Raji (cell line): ENCODE results near the gene VRK3.

Experiments
- POLR2A ChIP-seq: IDR thresholded peaks from 2 replicates; pipeline ENCODE4 v1.6.1; 2011; ENCODE audit warnings: low read depth, low read length, control low read depth; ENCODE audit not compliant: insufficient read depth

VRK3 gene

DNA sequence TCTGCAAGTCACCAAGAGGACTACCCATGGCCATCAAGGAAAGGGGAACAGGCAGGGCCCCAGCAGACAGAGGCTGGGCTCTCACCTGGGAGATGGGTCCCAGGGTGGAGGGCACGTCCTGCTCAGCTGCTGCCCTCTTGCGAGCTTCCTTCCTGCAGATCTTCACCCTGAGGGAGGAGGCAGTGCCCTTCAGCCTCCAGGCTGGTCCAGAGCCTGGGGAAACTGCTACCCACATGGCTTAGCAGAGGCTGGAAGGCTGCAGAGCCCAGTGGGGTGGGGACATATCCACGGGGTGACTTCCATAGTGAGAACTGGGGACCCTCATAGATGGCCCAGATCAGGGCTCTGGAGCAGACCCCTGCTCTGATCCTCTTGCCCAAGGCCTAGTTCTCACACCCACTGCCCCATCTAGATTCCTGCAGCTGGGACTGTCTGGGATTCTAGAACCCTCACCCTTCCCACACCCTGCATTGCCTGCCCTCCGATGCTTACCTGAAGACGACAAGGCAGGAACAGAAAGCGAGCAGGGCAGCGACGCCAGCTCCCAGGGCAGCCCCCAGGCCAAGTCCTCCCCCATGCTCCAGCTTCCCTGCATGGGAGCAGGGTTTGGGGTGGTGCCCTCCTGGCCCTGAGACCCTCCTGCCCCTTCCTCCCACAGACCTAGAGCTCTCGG, 73.2 kb downstream of the VRK3 start:
- no peak for TF ChIP-seq POLR2A

GRCh38 chr19:49950956-49951526, 74.1 kb downstream of the VRK3 start:
- TF ChIP-seq POLR2A, result no peak

- TF ChIP-seq POLR2A, result no peak
Measured at GRCh38 chr19:49950590-49950948, 74.6 kb downstream of the VRK3 start.

DNA sequence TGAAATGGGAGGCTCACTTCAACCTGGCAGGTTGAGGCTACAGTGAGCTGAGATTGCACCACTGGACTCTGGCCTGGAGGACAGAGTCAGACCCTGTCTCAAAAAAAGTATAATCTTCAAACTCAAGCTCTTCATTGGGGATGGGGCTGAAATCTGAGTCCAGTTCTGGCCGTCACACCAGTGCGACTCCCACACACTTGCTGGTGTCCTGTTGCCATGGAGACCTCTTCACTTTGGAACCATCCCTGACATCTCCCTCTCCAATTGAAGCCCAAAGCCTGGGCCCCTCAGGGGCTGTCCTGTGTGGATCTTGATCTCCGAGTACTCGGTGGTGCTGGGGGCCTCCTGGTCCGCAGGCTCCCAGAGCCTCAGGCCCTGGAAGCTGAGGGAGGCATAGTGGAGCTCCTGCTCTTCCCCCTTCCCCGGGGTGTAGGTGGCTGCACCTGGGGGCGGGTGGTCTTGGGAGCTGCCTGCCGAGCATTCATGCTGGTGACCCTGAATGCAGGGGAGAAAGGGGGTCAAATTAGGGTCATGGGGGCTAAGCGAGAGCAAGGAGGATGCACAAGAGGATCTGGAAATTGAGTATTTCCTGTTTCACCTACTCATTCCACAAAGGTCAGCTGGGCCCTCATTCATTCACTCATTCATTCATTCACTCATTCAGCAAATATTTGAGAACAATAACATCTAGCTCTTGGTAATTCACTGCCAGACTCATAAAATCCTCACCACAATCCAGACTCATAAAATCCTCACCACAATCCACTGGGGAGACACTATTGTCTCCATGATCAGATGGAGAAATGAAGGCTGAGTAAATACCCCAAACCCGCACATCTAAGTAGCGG, 75.2 kb downstream of the VRK3 start:
- TF ChIP-seq POLR2A, result no peak

DNA sequence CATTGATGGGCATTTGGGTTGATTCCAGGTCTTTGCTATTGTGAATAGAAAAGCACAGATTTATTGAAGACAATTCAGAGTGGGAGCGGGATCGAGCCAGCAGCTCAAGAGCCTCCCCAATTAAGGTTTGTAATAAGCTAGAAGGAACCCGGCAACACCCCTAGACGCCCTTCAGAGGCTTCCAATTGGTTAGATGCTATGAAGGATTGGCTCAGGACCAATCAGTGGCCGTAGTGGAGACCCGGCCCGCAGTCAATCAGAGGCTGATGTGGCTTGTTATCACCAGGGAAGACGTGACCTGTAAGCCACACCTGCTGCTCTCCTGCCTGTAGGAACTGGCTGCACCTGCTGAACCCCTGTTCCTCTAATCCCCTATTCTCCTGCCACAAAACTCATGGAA, 78.8 kb downstream of the VRK3 start:
- TF ChIP-seq POLR2A, result no peak

GRCh38 chr19:49940482-49940791, 84.7 kb downstream of the VRK3 start:
- no peak for TF ChIP-seq POLR2A

DNA sequence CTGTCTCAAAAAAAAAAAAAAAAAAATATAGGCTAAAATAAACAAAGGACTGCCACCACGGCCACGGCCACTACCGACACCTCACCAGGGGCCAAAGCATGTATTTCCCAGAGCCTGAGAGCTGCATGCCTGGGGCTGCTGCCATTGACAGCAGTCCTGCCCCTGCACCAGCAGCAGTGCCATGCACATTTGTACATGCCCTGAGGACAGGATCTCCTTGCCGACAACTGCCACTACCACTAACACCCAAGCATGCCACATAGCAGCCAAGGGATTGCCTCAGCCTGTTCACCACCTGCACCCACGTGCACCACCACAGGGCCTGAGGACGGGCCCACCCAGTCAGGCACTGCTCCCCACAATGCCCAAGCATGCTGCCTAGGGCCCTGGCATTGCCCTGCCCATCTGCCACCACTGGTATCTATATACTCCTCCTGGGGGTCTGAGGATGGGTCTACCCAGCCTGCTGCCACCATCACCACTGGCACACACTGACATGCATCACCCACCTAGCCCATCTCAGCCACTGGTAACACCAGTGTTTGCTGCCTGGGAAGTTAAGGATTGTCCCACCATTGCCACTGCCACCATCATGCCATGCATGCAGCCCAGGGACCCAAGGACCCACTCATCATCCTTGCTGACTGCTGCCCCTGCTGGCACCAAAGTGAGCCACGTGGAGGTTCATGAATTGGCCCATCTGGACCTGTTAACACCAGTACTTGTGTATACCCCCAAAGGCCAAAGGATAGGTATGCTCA, 85.3 kb downstream of the VRK3 start:
- no peak for TF ChIP-seq POLR2A

DNA sequence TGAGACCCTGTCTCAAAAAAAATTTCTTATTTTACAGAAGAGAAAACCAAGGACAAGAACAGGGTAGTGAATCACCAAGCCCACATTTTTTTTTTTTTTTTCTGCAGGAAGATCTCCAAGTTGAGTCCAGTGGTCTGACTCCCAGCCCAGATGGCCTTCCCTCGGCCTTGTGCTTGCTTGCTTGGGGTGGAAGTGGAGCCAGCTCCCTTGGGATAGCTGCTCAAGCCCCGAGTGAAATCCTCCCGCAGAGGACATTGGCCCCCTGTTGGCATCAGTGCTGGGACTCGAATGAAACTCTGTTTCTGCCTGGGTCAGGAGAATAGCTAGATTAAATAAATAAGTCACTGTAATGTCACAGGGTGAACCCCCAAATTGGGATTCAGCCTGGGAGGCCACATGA, 86.5 kb downstream of the VRK3 start:
- no peak for TF ChIP-seq POLR2A

DNA sequence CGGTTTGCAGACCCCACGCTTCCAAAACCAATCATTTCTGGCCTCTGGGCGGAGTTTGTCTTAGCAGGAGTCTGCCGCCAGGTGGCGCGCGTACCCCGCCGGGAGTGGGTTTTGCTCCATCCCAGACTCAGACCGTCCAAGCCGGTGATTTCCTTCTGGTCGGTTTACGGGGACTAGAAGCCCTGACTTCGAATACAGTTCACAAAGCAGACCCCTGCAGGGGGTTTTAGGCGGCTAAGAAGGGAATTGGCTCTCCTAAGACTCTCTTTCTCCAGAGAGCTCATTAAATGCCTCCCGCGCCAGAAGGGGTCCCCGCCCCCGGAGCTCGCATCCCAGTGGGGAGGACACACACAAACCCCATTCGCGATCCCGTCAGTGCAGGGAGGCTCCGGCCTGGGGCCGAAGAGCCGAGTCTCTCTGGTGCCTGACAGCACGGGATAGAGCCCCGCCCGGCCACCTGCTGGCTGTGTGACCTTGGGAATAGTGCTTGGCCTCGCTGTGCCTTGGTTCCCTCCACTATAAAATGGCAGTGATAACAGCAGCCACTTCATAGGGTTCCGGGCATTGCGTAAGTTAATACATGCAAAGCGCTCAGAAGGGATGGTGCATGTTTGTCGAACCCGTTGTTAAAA, 87.3 kb downstream of the VRK3 start:
- no peak for TF ChIP-seq POLR2A

DNA sequence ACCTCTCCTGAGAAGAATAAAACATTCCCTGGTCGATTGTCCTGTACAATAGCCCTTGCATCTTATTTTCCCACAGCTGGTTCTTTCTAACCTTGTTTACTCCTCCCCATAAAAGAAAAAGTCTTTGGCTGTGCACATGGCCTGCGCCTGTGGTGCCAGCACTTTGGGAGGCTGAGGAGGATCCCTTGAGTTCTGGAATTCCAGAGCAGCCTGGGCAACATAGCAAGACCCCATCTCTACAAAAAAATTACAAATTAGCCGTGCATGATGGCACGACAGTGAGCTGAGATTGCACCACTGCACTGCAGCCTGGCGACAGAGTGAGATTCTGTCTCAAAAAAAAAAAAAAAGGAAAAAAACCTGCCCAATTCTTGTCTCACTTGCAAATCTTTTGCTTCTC, 88.6 kb downstream of the VRK3 start:
- TF ChIP-seq POLR2A, result no peak

DNA sequence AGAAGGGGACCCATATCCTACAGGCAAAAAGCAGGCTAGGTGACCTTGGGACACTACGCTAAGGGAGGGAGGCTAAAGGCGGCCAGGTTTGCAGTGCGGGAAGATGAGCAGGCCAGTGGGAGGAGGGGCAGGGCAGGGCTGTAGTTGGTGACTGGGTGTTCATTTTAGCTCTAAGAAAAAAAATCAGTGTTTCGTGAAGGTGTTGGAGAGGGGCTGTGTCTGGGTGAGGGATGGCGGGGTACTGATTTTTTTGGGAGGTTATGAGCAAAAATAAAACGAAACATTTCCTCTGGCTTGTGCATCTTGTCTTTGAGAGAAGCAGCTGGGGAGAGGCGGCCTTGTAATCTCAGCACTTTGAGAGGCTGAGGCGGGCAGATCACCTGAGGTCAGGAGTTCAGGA, 91.5 kb downstream of the VRK3 start:
- TF ChIP-seq POLR2A, result no peak

GRCh38 chr19:49932731-49933131, 92.4 kb downstream of the VRK3 start:
- TF ChIP-seq POLR2A, result no peak

- TF ChIP-seq POLR2A, result no peak
Measured at GRCh38 chr19:49932041-49932451, 93.1 kb downstream of the VRK3 start.

DNA sequence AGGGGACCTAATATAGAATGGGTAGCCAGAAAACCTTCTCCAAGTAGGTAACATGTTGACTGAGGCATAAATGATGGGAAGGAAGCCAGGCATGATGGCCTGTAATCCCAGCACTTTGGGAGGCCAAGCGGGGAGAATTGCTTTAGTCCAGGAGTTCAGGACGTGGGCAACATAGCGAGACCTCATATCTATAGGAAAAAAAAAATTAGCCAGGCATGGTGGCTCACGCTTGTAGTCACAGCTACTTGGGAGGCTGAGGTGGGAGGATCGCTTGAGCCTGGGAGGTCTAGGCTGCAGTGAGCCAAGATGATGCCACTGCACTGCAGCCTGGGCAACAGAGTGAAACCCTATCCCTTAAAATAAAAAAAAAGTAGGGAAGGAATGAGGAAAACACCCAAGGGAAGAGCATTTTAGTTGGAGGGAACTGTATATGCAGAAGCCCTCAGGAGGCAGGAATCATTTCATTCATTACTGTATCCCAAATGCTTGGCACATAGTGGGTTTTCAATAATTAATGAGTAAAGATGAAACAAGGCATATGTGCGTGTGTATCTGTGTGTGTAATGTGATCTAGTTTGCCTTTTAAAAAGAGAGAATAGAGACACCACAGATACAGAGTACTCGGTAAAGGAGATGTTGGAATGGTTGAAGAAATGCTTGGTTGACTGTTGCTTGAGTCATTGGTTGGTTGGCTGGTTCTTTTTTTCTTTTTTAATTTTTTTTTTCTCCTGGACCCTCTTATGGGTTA, 93.7 kb downstream of the VRK3 start:
- no peak for TF ChIP-seq POLR2A
